Mesenchymal stem cell (in vitro differentiated cells and primary cell): ENCODE results near the gene FTH1.

Source experiments
- DNase-seq: peaks from one replicate; pipeline ENCODE4 v3.0.0-alpha.2; 2013
- H2AFZ ChIP-seq: one replicate; pipeline ENCODE4 v1.6.1; 2013; ENCODE audit warnings: low read depth, mild to moderate bottlenecking, control low read depth, inconsistent platforms, low read length, moderate library complexity
- H2AK5ac ChIP-seq: 2 replicates; pipeline ENCODE4 v1.6.1; 2013; ENCODE audit warnings: low read length, moderate library complexity, mild to moderate bottlenecking, inconsistent platforms; ENCODE audit not compliant: severe bottlenecking
- H2BK120ac ChIP-seq: one replicate; pipeline ENCODE4 v1.6.1; 2013; ENCODE audit warnings: low read depth, mild to moderate bottlenecking, inconsistent platforms, low read length, moderate library complexity
- H2BK12ac ChIP-seq, 2 experiments: one replicate each; pipeline ENCODE4 v1.6.1; 2013; ENCODE audit warnings: inconsistent platforms in 2 of 2, low read length in 2 of 2, mild to moderate bottlenecking in 2 of 2, moderate library complexity in 2 of 2, control low read depth in 1 of 2
- H2BK15ac ChIP-seq: one replicate; pipeline ENCODE4 v1.6.1; 2013; ENCODE audit warnings: mild to moderate bottlenecking, low read depth, inconsistent platforms; ENCODE audit not compliant: poor library complexity, severe bottlenecking
- H2BK5ac ChIP-seq: 2 replicates; pipeline ENCODE4 v1.6.1; 2013; ENCODE audit warnings: low read depth, mild to moderate bottlenecking, low read length, control low read depth, inconsistent platforms; ENCODE audit not compliant: poor library complexity, severe bottlenecking
- H3K14ac ChIP-seq, 2 experiments: one replicate each; pipeline ENCODE4 v1.6.1; 2013; ENCODE audit warnings: inconsistent platforms in 2 of 2, low read length in 2 of 2, control low read depth in 1 of 2, mild to moderate bottlenecking in 1 of 2, moderate library complexity in 1 of 2
- H3K18ac ChIP-seq, 2 experiments: one replicate each; pipeline ENCODE4 v1.6.1; 2013; ENCODE audit warnings: inconsistent platforms in 2 of 2, low read length in 2 of 2, control low read depth in 1 of 2, low read depth in 1 of 2, mild to moderate bottlenecking in 1 of 2
- H3K23ac ChIP-seq, 2 experiments: one replicate each; pipeline ENCODE4 v1.6.1; 2013; ENCODE audit warnings: inconsistent platforms in 2 of 2, low read length in 2 of 2, mild to moderate bottlenecking in 2 of 2, moderate library complexity in 2 of 2, control low read depth in 1 of 2
- H3K27ac ChIP-seq: 2 replicates; pipeline ENCODE4 v1.5.1; 2013; ENCODE audit warnings: mild to moderate bottlenecking, moderate library complexity, low read length, control low read depth, inconsistent platforms; ENCODE audit not compliant: poor library complexity, severe bottlenecking
- H3K27me3 ChIP-seq, 2 experiments: 2 replicates each; pipeline versions ENCODE4 v1.6.1 to v1.7.0; 2013; ENCODE audit warnings: low read length in 2 of 2, mild to moderate bottlenecking in 2 of 2, moderate library complexity in 2 of 2, control low read depth in 1 of 2, inconsistent platforms in 1 of 2; ENCODE audit not compliant: control insufficient read depth in 1 of 2, insufficient read depth in 1 of 2
- H3K36me3 ChIP-seq, 2 experiments: 2 replicates each; pipeline versions ENCODE4 v1.6.1 to v1.7.0; 2013; ENCODE audit warnings: low read length in 2 of 2, control low read depth in 1 of 2, inconsistent platforms in 1 of 2, low read depth in 1 of 2, mild to moderate bottlenecking in 1 of 2; ENCODE audit not compliant: insufficient read depth in 2 of 2, control insufficient read depth in 1 of 2
- H3K4ac ChIP-seq, 2 experiments: one replicate each; pipeline ENCODE4 v1.6.1; 2013; ENCODE audit warnings: inconsistent platforms in 2 of 2, low read length in 2 of 2, mild to moderate bottlenecking in 2 of 2, moderate library complexity in 2 of 2, control low read depth in 1 of 2, low read depth in 1 of 2
- H3K4me1 ChIP-seq: 2 replicates; pipeline ENCODE4 v1.6.1; 2013; ENCODE audit warnings: low read depth, low read length, control low read depth; ENCODE audit not compliant: control insufficient read depth, insufficient read depth
- H3K4me2 ChIP-seq: 2 replicates; pipeline ENCODE4 v1.6.1; 2013; ENCODE audit warnings: low read length, mild to moderate bottlenecking, inconsistent platforms; ENCODE audit not compliant: poor library complexity, severe bottlenecking
- H3K4me3 ChIP-seq, 2 experiments: 2 replicates each; pipeline versions ENCODE4 v1.5.1 to v1.7.0; 2013; ENCODE audit warnings: low read length in 2 of 2, mild to moderate bottlenecking in 2 of 2, control low read depth in 1 of 2, low read depth in 1 of 2; ENCODE audit not compliant: insufficient read depth in 1 of 2
- H3K79me1 ChIP-seq: replicated peaks from 2 replicates; pipeline ENCODE4 v1.6.1; 2013; ENCODE audit warnings: mild to moderate bottlenecking, control low read depth, low read length, inconsistent platforms; ENCODE audit not compliant: poor library complexity, severe bottlenecking
- H3K9ac ChIP-seq: 2 replicates; pipeline ENCODE4 v1.7.0; 2013; ENCODE audit warnings: mild to moderate bottlenecking, low read length, moderate library complexity
- H3K9me3 ChIP-seq: 2 replicates; pipeline ENCODE4 v1.7.0; 2013; ENCODE audit warnings: mild to moderate bottlenecking, low read length; ENCODE audit not compliant: control insufficient read depth
- H4K8ac ChIP-seq: one replicate; pipeline ENCODE4 v1.6.1; 2013; ENCODE audit warnings: inconsistent platforms, mild to moderate bottlenecking, low read length, moderate library complexity
- H4K91ac ChIP-seq: one replicate; pipeline ENCODE4 v1.6.1; 2013; ENCODE audit warnings: mild to moderate bottlenecking, low read length, inconsistent platforms
- WGBS: methylation state at CpG from one replicate; pipeline ENCODE4 v1.1.7; 2013; ENCODE audit warnings: mixed read lengths; 5-methylcytosine and 5-hydroxymethylcytosine counted together

FTH1 gene

GRCh38 chr11:61959114-61959513, 8.3 kb downstream of the FTH1 start:
- Histone ChIP-seq H3K27ac (no peak overlapping the region), H3K4me2 (no peak overlapping the region), H3K4me1 (peaks cover 34% of the 10 kb centered on the region), H3K36me3 (peaks cover 16 to 50% of the 10 kb centered on the region in 2 experiments), H2AK5ac (no peak overlapping the region), H3K9ac (no peak overlapping the region), H2AFZ (no peak overlapping the region), H4K8ac (no peak overlapping the region), H3K27me3 (peaks cover 0 to 23% of the 10 kb centered on the region in 2 experiments), H2BK5ac (no peak overlapping the region), H3K4me3 (no peak overlapping the region), H2BK15ac (no peak overlapping the region), H3K23ac (no peak overlapping the region), H3K14ac (no peak overlapping the region), H2BK120ac (no peak overlapping the region), H3K9me3 (no peaks in the 10 kb centered on the region), H3K18ac (no peak overlapping the region), H3K79me1 (peaks cover 2% of the 10 kb centered on the region), H4K91ac (no peak overlapping the region), H2BK12ac (no peak overlapping the region), H3K4ac (no peak overlapping the region)
- 45% methylated on average over 2 of the region's 2 CpGs for WGBS
- no peak for DNase-seq

- H2BK120ac ChIP-seq, result no peak overlapping the region
Observed at GRCh38 chr11:61958590-61958989, 8.8 kb downstream of the FTH1 start.

GRCh38 chr11:61957021-61957770, 10.2 kb downstream of the FTH1 start:
- Histone ChIP-seq H3K23ac (no peak overlapping the region), H2BK120ac (no peak overlapping the region), H2BK15ac (no peak overlapping the region), H3K4ac (no peak overlapping the region), H2AK5ac (no peak overlapping the region), H2BK12ac (no peak overlapping the region), H4K8ac (no peak overlapping the region), H3K9me3 (no peaks in the 10 kb centered on the region), H3K27me3 (peaks cover 0 to 23% of the 10 kb centered on the region in 2 experiments), H3K18ac (no peak overlapping the region), H3K4me1 (peaks cover 22% of the 10 kb centered on the region), H4K91ac (no peak overlapping the region), H3K4me2 (no peak overlapping the region), H3K14ac (no peak overlapping the region), H2AFZ (no peak overlapping the region), H3K4me3 (no peak overlapping the region), H3K27ac (no peak overlapping the region), H3K36me3 (peaks cover 3 to 42% of the 10 kb centered on the region in 2 experiments), H3K79me1 (no peaks in the 10 kb centered on the region), H3K9ac (no peak overlapping the region), H2BK5ac (no peak overlapping the region)
- DNase-seq, result no peak
- 100% methylated on average over 6 of the region's 7 CpGs for WGBS

More at GRCh38 chr11:61958590-61958989, 8.8 kb downstream of the FTH1 start:
- Histone ChIP-seq H4K8ac (no peak overlapping the region), H3K36me3 (peaks cover 11 to 45% of the 10 kb centered on the region in 2 experiments), H3K4me3 (no peak overlapping the region), H2AK5ac (no peak overlapping the region), H2BK5ac (no peak overlapping the region), H2BK15ac (no peak overlapping the region), H2BK12ac (no peak overlapping the region), H3K9ac (no peak overlapping the region), H3K4me1 (peaks cover 30% of the 10 kb centered on the region), H3K9me3 (no peaks in the 10 kb centered on the region), H3K18ac (no peak overlapping the region), H3K27me3 (peaks cover 0 to 23% of the 10 kb centered on the region in 2 experiments), H3K4me2 (no peak overlapping the region), H3K14ac (no peak overlapping the region), H3K4ac (no peak overlapping the region), H4K91ac (no peak overlapping the region), H3K79me1 (peaks cover 2% of the 10 kb centered on the region), H2AFZ (no peak overlapping the region), H3K23ac (no peak overlapping the region), H3K27ac (no peak overlapping the region)
- no peak for DNase-seq
- 67% methylated on average over 3 of the region's 3 CpGs for WGBS

GRCh38 chr11:61956191-61957020, 11.0 kb downstream of the FTH1 start:
- Histone ChIP-seq H2BK5ac (no peak overlapping the region), H3K9ac (peak overlapping the region; percentile 91), H3K4me3 (peak overlapping the region in 1 of 2 experiments; percentile 76), H3K27ac (no peak overlapping the region), H4K91ac (no peak overlapping the region), H3K4me2 (no peak overlapping the region), H2AK5ac (no peak overlapping the region), H4K8ac (no peak overlapping the region), H3K9me3 (no peaks in the 10 kb centered on the region), H3K18ac (no peak overlapping the region), H2BK120ac (no peak overlapping the region), H3K14ac (no peak overlapping the region), H3K79me1 (no peaks in the 10 kb centered on the region), H3K23ac (no peak overlapping the region), H3K36me3 (peaks cover 3 to 42% of the 10 kb centered on the region in 2 experiments), H3K4ac (no peak overlapping the region), H3K4me1 (peaks cover 14% of the 10 kb centered on the region), H2BK12ac (peak overlapping the region in 1 of 2 experiments; percentile 20), H2AFZ (no peak overlapping the region), H3K27me3 (peaks cover 0 to 23% of the 10 kb centered on the region in 2 experiments), H2BK15ac (peak overlapping the region; percentile 73)
- WGBS, result 87% methylated on average over 20 of the region's 20 CpGs
- DNase-seq, result no peak
